SK-N-SH (cell line): ENCODE data around the gene TRMU. TPM values are rescaled to one million over a fixed set of nuclear protein-coding genes. Genes with fewer than 3 reads are reported as not detected.
"Not testable (repeated sequence)": the region's sequence is repeated elsewhere in the genome, so short reads cannot be mapped to it uniquely, and the experiment has no call there.

ENCODE experiments used
- CTCF ChIA-PET: fragments of 300-600, 350-600 bp; formaldehyde crosslinking; extraction: SDS; loops from one replicate; lab custom pipeline; 2021; lab: Yijun Ruan, JAX
- POLR2A ChIA-PET: fragments of 350-600 bp; sonication (Branson Sonifier 250); formaldehyde crosslinking; extraction: SDS; loops from one replicate; lab custom pipeline; 2020; ENCODE audit warnings: antibody characterized with exemption, inconsistent platforms; lab: Yijun Ruan, JAX
- DNase-seq: peaks from one replicate; pipeline ENCODE4 v3.0.0; 2012
- H2AFZ ChIP-seq: fragments of 200-600 bp; sonication (generic); 2 replicates; pipeline ENCODE4 v1.8.1; 2016; ENCODE audit warnings: antibody characterized with exemption, mild to moderate bottlenecking, low read depth
- H3F3A ChIP-seq: fragments of 200-600 bp; sonication (generic); replicated peaks from 2 replicates; pipeline ENCODE3; 2016; ENCODE audit warnings: antibody characterized with exemption, mild to moderate bottlenecking; ENCODE audit not compliant: insufficient read depth
- H3K27ac ChIP-seq, 2 experiments: fragments of 200-500 bp in 1 of 2; fragments of 200-600 bp in 1 of 2; sonication (Bioruptor generic) in 1 of 2; sonication (generic), shearing (Covaris generic) in 1 of 2; 2 replicates each; pipeline versions ENCODE4 v1.5.1 to v1.6.1; 2014 to 2016; ENCODE audit warnings: low read depth in 2 of 2, inconsistent platforms in 1 of 2, low read length in 1 of 2, mild to moderate bottlenecking in 1 of 2, mixed read lengths in 1 of 2
- H3K27me3 ChIP-seq: fragments of 200-600 bp; sonication (generic), shearing (Covaris generic); 2 replicates; pipeline ENCODE4 v1.6.1; 2016; ENCODE audit warnings: mixed run types; ENCODE audit not compliant: insufficient read depth
- H3K36me3 ChIP-seq, 2 experiments: fragments of 200-500 bp in 1 of 2; fragments of 200-600 bp in 1 of 2; sonication (Bioruptor generic) in 1 of 2; sonication (generic) in 1 of 2; replicated peaks in 1 of 2; 2 replicates each; pipeline versions ENCODE3 to v1.5.1; 2014 to 2016; ENCODE audit warnings: low read length in 1 of 2, mild to moderate bottlenecking in 1 of 2; ENCODE audit not compliant: insufficient read depth in 2 of 2, control insufficient read depth in 1 of 2
- H3K4me1 ChIP-seq, 2 experiments: fragments of 200-500 bp in 1 of 2; fragments of 200-600 bp in 1 of 2; sonication (Bioruptor generic) in 1 of 2; sonication (generic), shearing (Covaris generic) in 1 of 2; 2 replicates each; pipeline versions ENCODE4 v1.5.1 to v1.6.1; 2014 to 2016; ENCODE audit warnings: low read depth in 1 of 2, low read length in 1 of 2, mixed run types in 1 of 2; ENCODE audit not compliant: insufficient read depth in 2 of 2, control insufficient read depth in 1 of 2
- H3K4me2 ChIP-seq: fragments of 200-600 bp; sonication (generic), shearing (Covaris generic); 2 replicates; pipeline ENCODE4 v1.6.1; 2017; ENCODE audit warnings: mixed run types
- H3K4me3 ChIP-seq, 2 experiments: fragments of 200-500 bp in 1 of 2; fragments of 200-600 bp in 1 of 2; sonication (Bioruptor generic) in 1 of 2; sonication (generic), shearing (Covaris generic) in 1 of 2; 2 replicates each; pipeline versions ENCODE4 v1.5.1 to v1.8.1; 2014 to 2016; ENCODE audit warnings: low read depth in 2 of 2, inconsistent platforms in 1 of 2, low read length in 1 of 2, mild to moderate bottlenecking in 1 of 2, mixed read lengths in 1 of 2, moderate library complexity in 1 of 2
- H3K79me2 ChIP-seq: fragments of 200-600 bp; sonication (generic); 2 replicates; pipeline ENCODE4 v1.8.1; 2017; ENCODE audit warnings: mild to moderate bottlenecking; ENCODE audit not compliant: insufficient read depth
- H3K9ac ChIP-seq: fragments of 200-600 bp; sonication (generic); 2 replicates; pipeline ENCODE4 v1.6.1; 2017; ENCODE audit warnings: mixed run types
- H3K9me2 ChIP-seq: fragments of 200-600 bp; sonication (generic); 2 replicates; pipeline ENCODE4 v1.6.1; 2017; ENCODE audit warnings: mixed run types
- H3K9me3 ChIP-seq: fragments of 200-600 bp; sonication (generic); 2 replicates; pipeline ENCODE4 v1.6.1; 2017; ENCODE audit warnings: mixed run types, mild to moderate bottlenecking, moderate library complexity
- H4K20me1 ChIP-seq: fragments of 200-600 bp; sonication (generic); 2 replicates; pipeline ENCODE4 v1.6.1; 2017; ENCODE audit warnings: mild to moderate bottlenecking, mixed run types; ENCODE audit not compliant: insufficient read depth
- CTCF ChIP-seq: fragments of 200-600 bp; sonication (generic); IDR thresholded peaks from 2 replicates; pipeline ENCODE4 v1.6.1; 2017; ENCODE audit warnings: antibody characterized with exemption, mild to moderate bottlenecking, moderate library complexity
- ELF1 ChIP-seq: IDR thresholded peaks from 2 replicates; pipeline ENCODE4 v1.4.0; 2012
- FOSL2 ChIP-seq: IDR thresholded peaks from 2 replicates; pipeline ENCODE4 v1.4.0; 2012; ENCODE audit warnings: low read depth, mild to moderate bottlenecking, moderate library complexity, borderline replicate concordance
- GATA2 ChIP-seq: sonication (generic); formaldehyde crosslinking; IDR thresholded peaks from 2 replicates; pipeline ENCODE4 v1.5.0; 2020; ENCODE audit warnings: mild to moderate bottlenecking, missing genetic modification reagents
- JUND ChIP-seq: IDR thresholded peaks from 2 replicates; pipeline ENCODE4 v1.4.0; 2012
- MXI1 ChIP-seq: IDR thresholded peaks from 2 replicates; pipeline ENCODE4 v1.6.1; 2012; ENCODE audit warnings: mild to moderate bottlenecking, low read depth, low read length, improper control_type of control experiment
- NFIC ChIP-seq: IDR thresholded peaks from 2 replicates; pipeline ENCODE4 v1.4.0; 2012; ENCODE audit warnings: borderline replicate concordance
- RAD21 ChIP-seq: IDR thresholded peaks from 2 replicates; pipeline ENCODE4 v1.6.1; 2012; ENCODE audit warnings: mild to moderate bottlenecking, low read length
- RXRA ChIP-seq: IDR thresholded peaks from 2 replicates; pipeline ENCODE4 v1.4.0; 2012; ENCODE audit warnings: low read depth, mild to moderate bottlenecking, borderline replicate concordance
- SMC3 ChIP-seq: IDR thresholded peaks from 2 replicates; pipeline ENCODE4 v1.6.1; 2012; ENCODE audit warnings: low read depth, low read length, improper control_type of control experiment
- TAF1 ChIP-seq: IDR thresholded peaks from 2 replicates; pipeline ENCODE4 v1.6.1; 2012; ENCODE audit warnings: low read depth, mild to moderate bottlenecking, low read length, moderate library complexity, borderline replicate concordance
- USF2 ChIP-seq: fragments of 150-350 bp; IDR thresholded peaks from 2 replicates; pipeline ENCODE4 v1.6.1; 2017; ENCODE audit warnings: antibody characterized with exemption, low read length, low read depth, borderline replicate concordance
- YY1 ChIP-seq: IDR thresholded peaks from 2 replicates; pipeline ENCODE4 v1.4.0; 2012; ENCODE audit warnings: low read depth, mild to moderate bottlenecking
- ZBTB33 ChIP-seq: IDR thresholded peaks from 2 replicates; pipeline ENCODE4 v1.4.0; 2012; ENCODE audit warnings: low read depth, borderline replicate concordance
- WGBS: methylation state at CpG from one replicate; pipeline ENCODE4 v1.1.6; 2017; ENCODE audit warnings: low lambda C conversion rate; 5-methylcytosine and 5-hydroxymethylcytosine counted together
- polyA plus RNA-seq, 3 experiments: library from polyadenylated mRNA; depleted of rRNA; stranded (reverse); fragments of >200 nt; gene quantifications; 2 replicates each; pipeline ENCODE4 v1.2.3, GENCODE V29; 2012

Gene TRMU
- polyA plus RNA-seq, 1 of the 3 experiments (the other 2 are of a cell fraction): 47.1 TPM

GRCh38 chr22:46402505-46402904, 67.0 kb downstream of the TRMU start:
- Histone ChIP-seq H3K79me2 (no peaks in the 10 kb centered on the region), H3F3A (no peaks in the 10 kb centered on the region), H3K36me3 (no peaks in the 10 kb centered on the region), H3K27ac (no peak overlapping the region), H3K4me2 (no peak overlapping the region), H3K9ac (no peak overlapping the region), H2AFZ (no peak overlapping the region), H3K4me1 (peaks cover 0 to 2% of the 10 kb centered on the region in 2 experiments; a peak in 1 of 4 replicates), H3K4me3 (no peak overlapping the region), H3K9me3 (no peaks in the 10 kb centered on the region), H3K27me3 (no peaks in the 10 kb centered on the region), H4K20me1 (no peaks in the 10 kb centered on the region), H3K9me2 (no peaks in the 10 kb centered on the region)
- CTCF ChIA-PET: interaction anchor here (1.8 kb wide), 1 partner anchor 35 kb away, joined by 6 read pairs; no protein-coding TSS in a partner anchor
- 48% methylated on average over 2 of the region's 2 CpGs for WGBS
- TF ChIP-seq TAF1 (no peak), RXRA (no peak), RAD21 (no peak), ELF1 (no peak), CTCF (no peak), USF2 (no peak), JUND (no peak), SMC3 (no peak), NFIC (no peak), MXI1 (no peak), GATA2 (CRISPR knock-in tag) (no peak), YY1 (no peak), FOSL2 (no peak), ZBTB33 (no peak)
- POLR2A ChIA-PET: no interaction called here
- no peak for DNase-seq

- H3K4me2 ChIP-seq, H3K4me3 ChIP-seq, H3K9me3 ChIP-seq, H4K20me1 ChIP-seq, H2AFZ ChIP-seq, H3K27ac ChIP-seq, H3K79me2 ChIP-seq, H3F3A ChIP-seq, H3K9ac ChIP-seq, H3K9me2 ChIP-seq, H3K27me3 ChIP-seq, H3K4me1 ChIP-seq, H3K36me3 ChIP-seq, POLR2A ChIA-PET, DNase-seq: not testable (repeated sequence)
- WGBS: 75% methylated on average over 7 of the region's 7 CpGs
- CTCF ChIA-PET: interaction anchor here (1.8 kb wide), 1 partner anchor 36 kb away, joined by 6 read pairs; no protein-coding TSS in a partner anchor
Observed at GRCh38 chr22:46403880-46404279, 68.4 kb downstream of the TRMU start.
